ENCODE data around the gene SUPT3H.

SUPT3H gene

DNA sequence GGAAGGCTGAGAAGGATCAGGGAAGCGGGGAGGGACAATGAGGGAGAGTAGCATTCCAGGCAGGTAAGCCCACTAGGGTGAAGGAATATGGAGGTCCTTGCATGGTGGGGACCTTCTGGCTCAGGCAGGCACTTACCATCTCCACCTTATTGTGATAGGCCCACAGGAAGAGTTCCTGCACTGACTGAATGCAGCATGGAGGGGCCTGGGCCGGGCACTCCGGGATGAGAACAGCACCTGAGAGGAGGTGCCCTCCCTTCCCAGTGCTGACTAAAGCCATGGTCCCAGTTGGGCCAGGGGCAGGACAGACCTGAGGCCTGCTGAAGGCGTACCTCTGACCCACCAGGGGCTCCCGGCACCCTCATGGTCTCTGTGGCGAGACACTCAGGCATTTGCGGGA lies 597.6 kb downstream of the SUPT3H start:
- DNase-seq, result no peak

DNA sequence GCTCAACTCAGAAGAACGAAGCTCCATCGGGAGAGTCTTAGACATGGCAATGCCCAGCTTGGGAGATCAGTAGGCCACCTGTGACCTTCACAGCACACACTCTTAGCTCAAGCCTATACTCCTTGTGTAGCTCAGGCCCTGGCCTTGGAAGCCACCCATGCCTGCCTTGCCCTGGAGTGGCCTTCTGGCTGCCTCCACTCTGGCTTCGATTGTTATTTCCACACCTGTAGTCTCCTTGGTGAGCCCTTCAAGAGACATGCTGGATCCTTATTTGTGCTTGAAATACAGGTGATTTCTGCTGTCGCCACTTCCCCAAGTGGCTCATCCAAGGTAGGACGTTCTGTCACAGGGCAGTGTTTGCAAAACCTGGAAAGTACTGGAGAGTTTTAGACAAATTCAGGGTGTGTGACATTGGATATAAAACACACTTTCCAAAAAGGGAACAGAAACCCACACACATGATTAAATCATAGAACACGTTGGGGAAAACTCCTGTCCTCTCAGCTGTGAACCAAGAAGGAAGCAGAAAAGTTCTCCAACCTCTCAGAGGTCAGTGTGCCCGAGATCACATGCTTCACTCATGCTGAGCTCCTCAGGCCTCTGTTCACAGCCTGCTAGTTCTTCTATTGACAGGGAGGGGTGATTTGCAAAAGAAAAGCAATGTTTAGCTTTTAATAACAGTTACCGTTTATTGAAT lies 598.5 kb downstream of the SUPT3H start:
- DNase-seq, result peak; percentile 6
